ENCODE measurements around the gene PIK3R4.

Gene PIK3R4

GRCh38 chr3:130732501-130732900 lies 14.1 kb downstream of the PIK3R4 start:
- Histone ChIP-seq H3K36me3 (ENCODE audit: insufficient read depth, low read length) (peaks cover 40% of the 10 kb centered on the region), H2AFZ (ENCODE audit: low read depth, low read length) (no peak overlapping the region), H3K4me3 (ENCODE audit: low read length) (no peak overlapping the region), H3K27me3 (ENCODE audit: insufficient read depth, low read length) (no peaks in the 10 kb centered on the region), H3K9me3 (ENCODE audit: low read length) (no peaks in the 10 kb centered on the region), H3K4me1 (ENCODE audit: insufficient read depth, low read length) (no peaks in the 10 kb centered on the region)

- Histone ChIP-seq H3K27me3 (ENCODE audit: insufficient read depth, low read length) (no peaks in the 10 kb centered on the region), H3K36me3 (ENCODE audit: insufficient read depth, low read length) (peaks cover 42% of the 10 kb centered on the region), H3K4me1 (ENCODE audit: insufficient read depth, low read length) (no peaks in the 10 kb centered on the region), H3K9me3 (ENCODE audit: low read length) (no peaks in the 10 kb centered on the region), H3K4me3 (ENCODE audit: low read length) (no peak overlapping the region), H2AFZ (ENCODE audit: low read depth, low read length) (no peak overlapping the region)
These were observed 14.8 kb downstream of the PIK3R4 start for GRCh38 chr3:130731817-130732216.

- Histone ChIP-seq H3K36me3 (ENCODE audit: insufficient read depth, low read length) (peaks cover 31% of the 10 kb centered on the region), H2AFZ (ENCODE audit: low read depth, low read length) (no peak overlapping the region), H3K27me3 (ENCODE audit: insufficient read depth, low read length) (no peaks in the 10 kb centered on the region), H3K4me1 (ENCODE audit: insufficient read depth, low read length) (no peaks in the 10 kb centered on the region), H3K4me3 (ENCODE audit: low read length) (no peak overlapping the region), H3K9me3 (ENCODE audit: low read length) (no peaks in the 10 kb centered on the region)
These were observed 17.5 kb downstream of the PIK3R4 start for GRCh38 chr3:130729154-130729553.

GRCh38 chr3:130728037-130728436 lies 18.6 kb downstream of the PIK3R4 start:
- Histone ChIP-seq H2AFZ (ENCODE audit: low read depth, low read length) (no peak overlapping the region), H3K4me3 (ENCODE audit: low read length) (no peak overlapping the region), H3K36me3 (ENCODE audit: insufficient read depth, low read length) (peaks cover 31% of the 10 kb centered on the region), H3K27me3 (ENCODE audit: insufficient read depth, low read length) (no peaks in the 10 kb centered on the region), H3K4me1 (ENCODE audit: insufficient read depth, low read length) (no peaks in the 10 kb centered on the region), H3K9me3 (ENCODE audit: low read length) (no peaks in the 10 kb centered on the region)

- no peaks in the 10 kb centered on the region for H3K9me3 ChIP-seq (ENCODE audit: low read length)
- peaks cover 27% of the 10 kb centered on the region for H3K36me3 ChIP-seq (ENCODE audit: insufficient read depth, low read length)
- no peaks in the 10 kb centered on the region for H3K4me1 ChIP-seq (ENCODE audit: insufficient read depth, low read length)
- H2AFZ ChIP-seq (ENCODE audit: low read depth, low read length), result no peak overlapping the region
- H3K4me3 ChIP-seq (ENCODE audit: low read length), result no peak overlapping the region
- H3K27me3 ChIP-seq (ENCODE audit: insufficient read depth, low read length), result no peaks in the 10 kb centered on the region
These were observed 20.9 kb downstream of the PIK3R4 start for GRCh38 chr3:130725746-130726145.

GRCh38 chr3:130715616-130716015 lies 31.0 kb downstream of the PIK3R4 start:
- peaks cover 47% of the 10 kb centered on the region for H3K36me3 ChIP-seq (ENCODE audit: insufficient read depth, low read length)
- no peaks in the 10 kb centered on the region for H3K9me3 ChIP-seq (ENCODE audit: low read length)
- H2AFZ ChIP-seq (ENCODE audit: low read depth, low read length), result no peak overlapping the region
- no peaks in the 10 kb centered on the region for H3K4me1 ChIP-seq (ENCODE audit: insufficient read depth, low read length)
- no peak overlapping the region for H3K4me3 ChIP-seq (ENCODE audit: low read length)
- H3K27me3 ChIP-seq (ENCODE audit: insufficient read depth, low read length), result no peaks in the 10 kb centered on the region

- no peaks in the 10 kb centered on the region for H3K4me1 ChIP-seq (ENCODE audit: insufficient read depth, low read length)
- no peak overlapping the region for H2AFZ ChIP-seq (ENCODE audit: low read depth, low read length)
- no peak overlapping the region for H3K4me3 ChIP-seq (ENCODE audit: low read length)
- H3K27me3 ChIP-seq (ENCODE audit: insufficient read depth, low read length), result no peaks in the 10 kb centered on the region
- peaks cover 48% of the 10 kb centered on the region for H3K36me3 ChIP-seq (ENCODE audit: insufficient read depth, low read length)
- H3K9me3 ChIP-seq (ENCODE audit: low read length), result no peaks in the 10 kb centered on the region
These were observed 33.8 kb downstream of the PIK3R4 start for GRCh38 chr3:130712718-130713423.

- Histone ChIP-seq H3K4me1 (ENCODE audit: insufficient read depth, low read length) (no peaks in the 10 kb centered on the region), H3K27me3 (ENCODE audit: insufficient read depth, low read length) (no peaks in the 10 kb centered on the region), H3K4me3 (ENCODE audit: low read length) (no peak overlapping the region), H3K36me3 (ENCODE audit: insufficient read depth, low read length) (peaks cover 49% of the 10 kb centered on the region), H2AFZ (ENCODE audit: low read depth, low read length) (no peak overlapping the region), H3K9me3 (ENCODE audit: low read length) (no peaks in the 10 kb centered on the region)
These were observed 34.9 kb downstream of the PIK3R4 start for GRCh38 chr3:130711565-130712324.

GRCh38 chr3:130709671-130710070 lies 37.0 kb downstream of the PIK3R4 start:
- H3K36me3 ChIP-seq (ENCODE audit: insufficient read depth, low read length), result peaks cover 44% of the 10 kb centered on the region
- no peaks in the 10 kb centered on the region for H3K27me3 ChIP-seq (ENCODE audit: insufficient read depth, low read length)
- H2AFZ ChIP-seq (ENCODE audit: low read depth, low read length), result no peak overlapping the region
- H3K4me3 ChIP-seq (ENCODE audit: low read length), result no peak overlapping the region
- no peaks in the 10 kb centered on the region for H3K9me3 ChIP-seq (ENCODE audit: low read length)
- no peaks in the 10 kb centered on the region for H3K4me1 ChIP-seq (ENCODE audit: insufficient read depth, low read length)

GRCh38 chr3:130707902-130708601 lies 38.6 kb downstream of the PIK3R4 start:
- Histone ChIP-seq H3K36me3 (ENCODE audit: insufficient read depth, low read length) (peaks cover 43% of the 10 kb centered on the region), H3K4me1 (ENCODE audit: insufficient read depth, low read length) (no peaks in the 10 kb centered on the region), H2AFZ (ENCODE audit: low read depth, low read length) (no peak overlapping the region), H3K27me3 (ENCODE audit: insufficient read depth, low read length) (no peaks in the 10 kb centered on the region), H3K4me3 (ENCODE audit: low read length) (no peak overlapping the region), H3K9me3 (ENCODE audit: low read length) (no peaks in the 10 kb centered on the region)

- no peaks in the 10 kb centered on the region for H3K9me3 ChIP-seq (ENCODE audit: low read length)
- H3K4me1 ChIP-seq (ENCODE audit: insufficient read depth, low read length), result no peaks in the 10 kb centered on the region
- H2AFZ ChIP-seq (ENCODE audit: low read depth, low read length), result no peak overlapping the region
- peaks cover 59% of the 10 kb centered on the region for H3K36me3 ChIP-seq (ENCODE audit: insufficient read depth, low read length)
- no peak overlapping the region for H3K4me3 ChIP-seq (ENCODE audit: low read length)
- H3K27me3 ChIP-seq (ENCODE audit: insufficient read depth, low read length), result no peaks in the 10 kb centered on the region
These were observed 41.1 kb downstream of the PIK3R4 start for GRCh38 chr3:130705501-130705900.

GRCh38 chr3:130702985-130703384 lies 43.6 kb downstream of the PIK3R4 start:
- Histone ChIP-seq H3K9me3 (ENCODE audit: low read length) (no peaks in the 10 kb centered on the region), H2AFZ (ENCODE audit: low read depth, low read length) (no peak overlapping the region), H3K36me3 (ENCODE audit: insufficient read depth, low read length) (peaks cover 58% of the 10 kb centered on the region), H3K4me1 (ENCODE audit: insufficient read depth, low read length) (no peaks in the 10 kb centered on the region), H3K4me3 (ENCODE audit: low read length) (no peak overlapping the region), H3K27me3 (ENCODE audit: insufficient read depth, low read length) (no peaks in the 10 kb centered on the region)

GRCh38 chr3:130700541-130700940 lies 46.1 kb downstream of the PIK3R4 start:
- Histone ChIP-seq H3K4me1 (ENCODE audit: insufficient read depth, low read length) (no peaks in the 10 kb centered on the region), H3K9me3 (ENCODE audit: low read length) (no peaks in the 10 kb centered on the region), H3K27me3 (ENCODE audit: insufficient read depth, low read length) (no peaks in the 10 kb centered on the region), H2AFZ (ENCODE audit: low read depth, low read length) (no peak overlapping the region), H3K4me3 (ENCODE audit: low read length) (no peak overlapping the region), H3K36me3 (ENCODE audit: insufficient read depth, low read length) (peaks cover 46% of the 10 kb centered on the region)

Data from neuron (in vitro differentiated cells).